Measurements from ENCODE around the gene YTHDF1.

GRCh38 chr20:63178889-63179686 lies 36.8 kb downstream of the YTHDF1 start:
- TF ChIP-seq CTCF (IDR thresholded peaks at IDR 0.05) = peak; percentile 6 to 47 (median 36)
- no peak for TF ChIP-seq POLR2A (IDR thresholded peaks at IDR 0.05)

Measured in esophagus squamous epithelium (tissue), 4 donors.